Colonic mucosa (tissue), 4 donors: Measurements from ENCODE around the gene AP4E1. TPM values are rescaled to one million over a fixed set of nuclear protein-coding genes. Genes with fewer than 3 reads are reported as not detected.

Experiments
- DNase-seq: peaks from one replicate; pipeline ENCODE4 v3.0.0-alpha.2; 2020
- H3K27ac ChIP-seq: fragments of 200-600 bp; one replicate; pipeline ENCODE4 v1.8.0; 2021
- H3K27me3 ChIP-seq: fragments of 200-600 bp; one replicate; pipeline ENCODE4 v1.8.0; 2021
- H3K36me3 ChIP-seq: fragments of 200-600 bp; one replicate; pipeline ENCODE4 v1.8.0; 2021
- H3K4me1 ChIP-seq: fragments of 200-600 bp; one replicate; pipeline ENCODE4 v1.8.0; 2021; ENCODE audit warnings: mild to moderate bottlenecking
- H3K4me3 ChIP-seq: fragments of 200-600 bp; one replicate; pipeline ENCODE4 v1.8.0; 2021
- H3K9ac ChIP-seq, 2 donors: one replicate each; pipeline ENCODE4 v1.7.0; 2013; ENCODE audit warnings: control low read depth in 2 of 2, low read depth in 2 of 2, low read length in 2 of 2
- H3K9me3 ChIP-seq: fragments of 200-600 bp; one replicate; pipeline ENCODE4 v1.8.0; 2021
- CTCF ChIP-seq: fragments of 200-600 bp; IDR thresholded peaks from one replicate; pipeline ENCODE4 v1.8.0; 2022; ENCODE audit warnings: antibody characterized with exemption, mild to moderate bottlenecking
- intact Hi-C: fragments of 100-400 bp; cut with DNase I; formaldehyde crosslinking; loops from one replicate; pipeline ENCODE4 v1.14.1; 2022
- total RNA-seq, 2 donors: library from RNA; stranded (reverse); fragmentation: NEBNext Ultra II Directional in 1 of 2; extraction: Animal tissue kit (Norgen Biotek cat#: 25700) in 1 of 2; gene quantifications; one replicate each; pipeline ENCODE4 v1.2.1, GENCODE V29; 2021
- donor health status: healthy.
- donor health status: DM: no; HTN: no; CAD: no.
- donor health status: DM: no; HTN: no; CAD: no.

AP4E1 gene
- total RNA-seq, 2 donors from 2014 or later = 9.7 to 11.7 TPM

- Histone ChIP-seq H3K27ac (no peak overlapping the region), H3K9ac (no peak overlapping the region), H3K27me3 (no peaks in the 10 kb centered on the region), H3K4me3 (no peak overlapping the region), H3K4me1 (no peaks in the 10 kb centered on the region), H3K36me3 (no peaks in the 10 kb centered on the region), H3K9me3 (no peaks in the 10 kb centered on the region)
- no peak for DNase-seq
- TF ChIP-seq CTCF = no peak
- intact Hi-C loops = no loop called here
Measured at GRCh38 chr15:50933341-50933740, 24.9 kb downstream of the AP4E1 start.

- intact Hi-C loops = no loop called here
- Histone ChIP-seq H3K27ac (no peak overlapping the region), H3K36me3 (no peaks in the 10 kb centered on the region), H3K4me3 (no peak overlapping the region), H3K9me3 (no peaks in the 10 kb centered on the region), H3K27me3 (no peaks in the 10 kb centered on the region), H3K4me1 (no peaks in the 10 kb centered on the region), H3K9ac (no peak overlapping the region)
- no peak for TF ChIP-seq CTCF
- no peak for DNase-seq
Measured at GRCh38 chr15:50938525-50938924, 30.0 kb downstream of the AP4E1 start.

- intact Hi-C loops = no loop called here
- Histone ChIP-seq H3K9me3 (no peaks in the 10 kb centered on the region), H3K27me3 (no peaks in the 10 kb centered on the region), H3K4me1 (no peaks in the 10 kb centered on the region), H3K4me3 (no peak overlapping the region), H3K9ac (no peak overlapping the region), H3K27ac (no peak overlapping the region), H3K36me3 (no peaks in the 10 kb centered on the region)
- DNase-seq = no peak
- no peak for TF ChIP-seq CTCF
Measured at GRCh38 chr15:50939911-50940310, 31.4 kb downstream of the AP4E1 start.

GRCh38 chr15:50940506-50940905, 32.0 kb downstream of the AP4E1 start:
- no peak overlapping the region for H3K4me3 ChIP-seq
- no peaks in the 10 kb centered on the region for H3K9me3 ChIP-seq
- H3K27me3 ChIP-seq = no peaks in the 10 kb centered on the region
- H3K27ac ChIP-seq = no peak overlapping the region
- no peak for TF ChIP-seq CTCF
- no peaks in the 10 kb centered on the region for H3K4me1 ChIP-seq
- no peaks in the 10 kb centered on the region for H3K36me3 ChIP-seq
- intact Hi-C loops = no loop called here
- no peak for DNase-seq
- no peak overlapping the region for H3K9ac ChIP-seq

GRCh38 chr15:50943638-50944037, 35.2 kb downstream of the AP4E1 start:
- intact Hi-C loops = no loop called here
- H3K27ac ChIP-seq = no peak overlapping the region
- no peak for DNase-seq
- H3K36me3 ChIP-seq = no peaks in the 10 kb centered on the region
- no peak for TF ChIP-seq CTCF
- no peaks in the 10 kb centered on the region for H3K4me1 ChIP-seq
- H3K27me3 ChIP-seq = no peaks in the 10 kb centered on the region
- no peaks in the 10 kb centered on the region for H3K9me3 ChIP-seq
- H3K9ac ChIP-seq = no peak overlapping the region
- no peak overlapping the region for H3K4me3 ChIP-seq

- no peak for TF ChIP-seq CTCF
Measured at GRCh38 chr15:50944672-50945071, 36.2 kb downstream of the AP4E1 start.

More at GRCh38 chr15:50944672-50945071, 36.2 kb downstream of the AP4E1 start:
- intact Hi-C loops = no loop called here
- Histone ChIP-seq H3K36me3 (no peaks in the 10 kb centered on the region), H3K27ac (no peak overlapping the region), H3K9ac (no peak overlapping the region), H3K4me1 (no peaks in the 10 kb centered on the region), H3K27me3 (no peaks in the 10 kb centered on the region), H3K4me3 (no peak overlapping the region), H3K9me3 (no peaks in the 10 kb centered on the region)
- no peak for DNase-seq
